ELF-1 (cell line): ENCODE results near the gene EDNRA.

Experiments
- DNase-seq: peaks from one replicate; pipeline ENCODE4 v3.0.0-alpha.2; 2016; ENCODE audit warnings: low read depth, low spot score

EDNRA gene

GRCh38 chr4:147496500-147496899 is 15.6 kb downstream of the EDNRA start:
- no peak for DNase-seq

DNA sequence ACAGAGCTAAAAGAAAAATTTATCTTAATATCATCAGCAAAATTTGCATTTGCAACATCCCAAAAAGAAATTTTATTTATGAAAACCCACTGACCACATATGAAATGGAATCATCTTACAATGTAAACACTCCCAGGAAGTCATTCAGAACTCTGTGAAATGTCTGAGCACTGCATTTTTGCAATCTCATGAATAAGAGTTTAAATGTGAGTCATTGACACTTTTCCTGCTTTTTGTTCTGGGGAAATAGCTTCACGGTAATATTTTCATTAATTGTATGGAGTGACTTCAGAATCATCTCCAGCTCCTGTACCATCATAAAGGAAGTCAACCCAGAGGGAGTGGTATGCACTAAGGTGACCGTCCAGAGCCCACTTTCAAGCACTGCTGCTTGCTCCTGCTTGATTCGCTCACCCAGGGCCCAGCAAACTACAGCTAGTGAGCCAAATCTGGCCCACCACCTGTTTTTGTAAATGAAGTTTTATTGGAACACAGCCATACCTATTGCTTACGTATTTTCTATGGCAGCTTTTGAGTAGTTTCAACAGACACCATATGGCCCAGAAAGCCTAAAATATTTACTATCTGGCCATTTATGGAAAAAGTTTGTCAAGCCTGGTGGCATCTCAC is 17.2 kb downstream of the EDNRA start:
- no peak for DNase-seq

GRCh38 chr4:147508346-147508745 is 27.4 kb downstream of the EDNRA start:
- DNase-seq = no peak

GRCh38 chr4:147509386-147509785 is 28.5 kb downstream of the EDNRA start:
- DNase-seq = no peak

DNA sequence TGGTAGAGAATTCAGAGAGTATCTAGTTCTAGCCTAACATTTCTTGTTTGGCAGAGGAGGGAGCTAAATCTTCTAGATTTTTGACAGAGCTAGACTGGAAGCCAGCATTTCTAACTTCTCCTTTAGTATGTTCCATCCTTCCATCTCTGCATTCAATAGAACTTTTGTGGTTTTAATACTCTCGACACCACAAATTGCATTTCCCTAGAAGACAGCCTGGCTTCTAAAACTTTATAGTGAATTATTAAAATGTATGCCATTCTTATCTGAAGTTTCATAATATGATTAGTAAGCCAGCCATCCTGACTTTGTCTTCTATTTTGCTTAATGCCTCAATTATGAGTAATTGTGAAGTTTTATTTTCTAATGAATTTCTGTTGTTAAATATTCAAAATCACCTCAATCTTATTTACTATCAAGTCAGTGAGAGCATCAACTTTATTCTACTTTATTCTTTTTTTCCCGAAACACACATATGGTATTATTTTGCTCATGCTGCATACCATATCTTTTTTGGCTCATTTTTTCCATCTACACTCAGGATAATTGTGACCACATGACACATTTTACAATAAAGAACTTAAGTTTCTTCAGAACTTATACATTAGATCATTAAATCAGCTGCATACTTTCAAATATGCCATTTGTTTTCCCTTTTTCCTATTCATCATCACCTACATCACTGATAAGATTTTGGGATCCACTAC is 30.2 kb downstream of the EDNRA start:
- DNase-seq = no peak

DNA sequence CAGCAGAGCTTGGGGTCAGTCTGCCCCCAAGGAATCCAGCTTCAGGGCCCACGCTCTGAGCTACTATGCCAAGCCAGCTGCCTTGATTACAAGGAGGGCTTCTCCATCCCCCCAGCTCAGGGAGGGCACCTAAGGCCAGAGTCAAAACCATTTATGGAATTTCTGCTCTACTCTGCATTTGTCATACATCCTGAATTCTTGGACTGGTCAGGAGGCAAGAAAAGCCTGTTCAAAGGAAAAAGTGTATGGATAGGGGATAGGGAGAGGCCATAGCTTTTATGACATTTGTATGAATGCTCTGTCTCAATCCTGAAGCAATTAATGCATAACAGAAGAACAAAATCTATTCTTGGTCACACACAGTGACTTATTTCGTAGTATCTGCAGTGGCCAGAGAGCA is 32.2 kb downstream of the EDNRA start:
- no peak for DNase-seq

GRCh38 chr4:147513952-147514351 is 33.1 kb downstream of the EDNRA start:
- DNase-seq = no peak

- no peak for DNase-seq
Measured at GRCh38 chr4:147515220-147515936, 34.5 kb downstream of the EDNRA start.

- no peak for DNase-seq
Measured at GRCh38 chr4:147516133-147516532, 35.2 kb downstream of the EDNRA start.

DNA sequence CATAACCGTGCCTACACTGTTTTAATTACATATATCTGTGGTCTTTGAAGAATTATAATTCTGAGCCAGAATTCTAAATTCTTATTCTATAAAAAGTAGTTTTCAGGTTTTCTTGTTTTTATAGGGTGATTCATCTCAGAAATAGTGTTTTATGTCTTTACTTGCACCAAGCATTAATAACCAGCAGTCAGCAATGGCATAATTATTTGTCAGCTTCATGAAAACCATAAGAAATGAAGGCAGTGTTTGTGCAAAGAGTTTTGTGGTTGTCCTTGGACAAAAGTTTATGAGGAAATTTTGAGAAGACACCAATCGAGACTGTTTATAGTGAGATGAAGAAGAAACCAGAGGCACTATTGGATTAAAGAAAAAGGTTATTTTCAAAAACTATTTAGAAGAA is 37.2 kb downstream of the EDNRA start:
- no peak for DNase-seq

DNA sequence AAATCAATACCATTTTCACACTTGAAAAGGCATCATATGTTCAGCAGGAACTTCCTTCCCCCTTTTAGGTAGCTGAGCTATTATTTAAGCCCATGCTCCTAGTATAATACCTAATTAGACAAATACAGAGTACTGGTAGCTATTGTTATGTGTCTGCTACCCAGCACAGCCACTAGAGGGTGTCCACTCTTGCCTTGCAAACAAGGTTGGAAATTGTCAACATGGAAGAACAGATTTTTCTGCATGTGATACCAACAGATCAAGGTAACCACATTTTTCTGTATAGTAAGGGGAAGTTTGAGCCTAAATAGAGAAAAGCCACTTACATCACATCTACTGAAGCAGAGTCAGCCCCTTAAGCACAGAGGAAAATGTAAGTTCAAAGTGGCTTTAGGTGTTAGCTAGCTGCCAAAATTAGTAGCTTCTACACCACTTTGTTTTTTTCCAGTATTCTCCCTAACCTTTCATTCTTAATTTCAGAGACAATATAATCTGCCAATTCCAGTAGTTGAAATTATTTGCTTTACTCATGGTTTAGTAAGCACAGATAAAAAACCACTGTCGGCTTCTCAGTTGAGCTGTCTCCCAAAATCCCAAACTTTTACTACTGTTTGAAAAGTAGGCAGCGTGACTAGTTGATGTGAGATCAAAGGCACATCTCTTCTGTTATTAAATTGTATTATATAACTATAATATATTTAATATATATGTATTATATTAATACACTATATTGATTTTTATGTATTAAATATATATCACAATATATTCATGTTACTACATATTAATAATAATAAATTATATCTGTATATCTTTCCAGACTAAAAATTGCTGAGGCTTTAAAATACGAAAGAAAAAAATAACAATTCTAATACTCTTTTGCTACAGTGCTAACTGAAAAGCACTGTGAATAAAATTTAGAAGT is 38.2 kb downstream of the EDNRA start:
- DNase-seq = peak; percentile 18

GRCh38 chr4:147524601-147525000 is 43.7 kb downstream of the EDNRA start:
- DNase-seq = no peak

GRCh38 chr4:147525494-147526271 is 44.8 kb downstream of the EDNRA start:
- no peak for DNase-seq

DNA sequence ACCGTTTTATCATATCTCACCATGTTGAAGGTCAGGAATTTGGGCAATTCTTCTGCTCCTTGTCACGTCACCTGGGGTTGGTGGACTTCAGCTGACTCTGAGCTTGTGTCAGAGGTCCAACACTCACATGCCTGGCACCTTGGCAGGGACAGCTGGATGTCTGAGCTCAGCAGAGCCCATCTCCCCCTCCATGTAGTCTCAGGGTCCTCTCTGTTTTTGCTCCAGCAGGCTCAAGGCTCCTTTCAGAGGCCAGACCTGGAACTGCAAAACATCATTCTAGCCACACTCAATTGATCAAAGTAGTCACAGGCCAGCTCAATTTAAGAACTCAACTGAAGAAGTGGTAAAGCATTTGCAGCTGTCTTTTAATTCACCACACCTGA is 45.4 kb downstream of the EDNRA start:
- DNase-seq = peak; percentile 33

DNA sequence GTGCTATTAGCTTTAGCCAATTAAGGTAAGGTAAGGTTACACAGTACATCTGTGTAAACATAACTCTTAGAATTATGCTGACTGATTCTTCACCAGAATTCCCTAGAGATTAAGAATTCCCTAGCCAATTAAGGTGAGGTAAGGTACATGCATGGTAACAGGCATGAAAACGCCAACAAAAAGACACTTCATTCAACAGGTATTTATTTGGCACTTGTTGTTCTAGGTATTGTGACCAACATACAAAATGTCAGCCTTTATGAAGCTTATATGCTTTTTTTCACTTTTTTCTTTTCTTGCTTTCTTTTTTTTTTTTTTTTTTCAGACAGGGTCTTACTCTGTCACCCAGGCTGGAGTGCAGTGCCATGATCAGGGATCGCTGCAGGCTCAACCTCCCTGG is 47.2 kb downstream of the EDNRA start:
- DNase-seq = no peak

GRCh38 chr4:147530134-147530533 is 49.2 kb downstream of the EDNRA start:
- no peak for DNase-seq

DNA sequence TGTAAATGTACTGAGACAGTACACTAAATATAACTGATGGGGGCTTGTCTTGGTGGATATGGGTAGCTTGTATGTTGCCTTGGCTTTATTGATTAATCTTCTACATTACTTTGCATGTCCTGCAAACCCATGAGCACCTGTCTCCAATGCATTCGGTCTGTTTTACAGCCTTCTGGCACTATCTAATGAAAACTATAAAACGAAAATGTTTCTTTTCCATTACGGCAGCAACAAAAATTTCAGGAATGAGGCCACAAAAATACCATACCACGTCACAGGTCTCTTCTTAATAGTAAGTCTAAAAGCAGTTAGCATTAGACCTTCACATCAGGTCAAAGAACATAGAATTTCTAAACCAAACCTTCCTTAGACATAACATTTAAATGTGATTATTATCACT is 49.8 kb downstream of the EDNRA start:
- no peak for DNase-seq

DNA sequence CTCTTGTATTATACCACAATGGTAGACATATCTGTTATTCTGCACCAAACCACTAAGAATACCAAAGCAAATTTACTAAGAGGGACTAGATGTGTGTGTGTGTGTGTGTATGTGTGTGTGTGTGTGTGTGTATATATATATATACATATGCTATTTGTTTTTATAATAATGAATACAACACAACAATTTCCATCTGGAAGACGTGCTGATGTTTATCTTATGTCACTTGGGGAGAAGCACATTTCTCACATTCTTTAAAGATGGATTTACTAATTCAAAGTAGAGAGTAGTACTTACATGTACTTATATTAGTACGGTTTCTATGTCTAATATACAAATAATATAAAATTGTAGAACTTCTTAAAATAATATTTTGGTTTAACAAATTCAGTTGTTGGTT is 52.0 kb downstream of the EDNRA start:
- no peak for DNase-seq

DNA sequence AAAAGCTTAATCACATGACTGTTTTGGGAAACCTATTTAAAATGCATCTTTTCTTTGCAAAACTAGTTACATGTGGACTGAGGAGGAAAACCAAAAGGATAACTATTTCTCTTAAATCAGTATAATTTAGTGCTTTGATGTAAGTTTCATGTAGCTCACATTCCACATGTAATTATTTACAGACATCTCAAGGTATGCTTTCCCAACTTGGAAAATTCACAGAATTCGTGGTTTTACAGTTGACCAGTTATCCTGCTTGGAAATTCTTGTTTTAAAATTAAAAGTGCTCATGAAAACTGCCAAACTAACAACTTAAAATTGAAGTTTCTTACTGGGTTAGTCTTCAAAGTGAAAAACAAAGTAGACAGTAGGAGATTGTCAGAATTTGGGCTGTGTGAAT is 52.4 kb downstream of the EDNRA start:
- no peak for DNase-seq

- no peak for DNase-seq
Measured at GRCh38 chr4:147535124-147535523, 54.2 kb downstream of the EDNRA start.

GRCh38 chr4:147538711-147539110 is 57.8 kb downstream of the EDNRA start:
- no peak for DNase-seq
